ENCODE results near the gene DCHS1.

DNA sequence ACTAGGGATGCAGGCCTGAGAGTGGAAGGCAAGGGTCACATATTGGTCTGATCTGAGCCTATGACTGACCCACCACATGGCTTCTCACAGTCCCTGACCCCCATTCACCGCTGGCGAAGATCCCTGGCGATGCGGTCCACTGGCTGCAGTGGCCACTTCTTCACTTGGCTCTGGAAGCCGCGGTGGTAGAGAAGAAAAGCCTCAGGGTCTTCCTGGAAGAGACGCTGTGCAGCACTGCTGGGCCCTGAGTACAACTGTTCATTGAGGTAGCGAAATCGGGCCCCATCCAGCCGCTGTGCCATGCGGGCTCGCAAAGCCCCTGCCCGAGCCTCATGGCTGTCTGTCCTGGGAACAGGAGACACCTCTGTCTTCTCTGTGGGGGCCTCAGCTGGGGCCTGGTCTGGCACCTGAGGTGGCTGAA lies 54.6 kb downstream of the DCHS1 start:
- TF ChIP-seq POLR2A (IDR thresholded peaks at IDR 0.05): no peak
- no peak for TF ChIP-seq POLR2AphosphoS5 (IDR thresholded peaks at IDR 0.05)
- TF ChIP-seq, protein P1, sequence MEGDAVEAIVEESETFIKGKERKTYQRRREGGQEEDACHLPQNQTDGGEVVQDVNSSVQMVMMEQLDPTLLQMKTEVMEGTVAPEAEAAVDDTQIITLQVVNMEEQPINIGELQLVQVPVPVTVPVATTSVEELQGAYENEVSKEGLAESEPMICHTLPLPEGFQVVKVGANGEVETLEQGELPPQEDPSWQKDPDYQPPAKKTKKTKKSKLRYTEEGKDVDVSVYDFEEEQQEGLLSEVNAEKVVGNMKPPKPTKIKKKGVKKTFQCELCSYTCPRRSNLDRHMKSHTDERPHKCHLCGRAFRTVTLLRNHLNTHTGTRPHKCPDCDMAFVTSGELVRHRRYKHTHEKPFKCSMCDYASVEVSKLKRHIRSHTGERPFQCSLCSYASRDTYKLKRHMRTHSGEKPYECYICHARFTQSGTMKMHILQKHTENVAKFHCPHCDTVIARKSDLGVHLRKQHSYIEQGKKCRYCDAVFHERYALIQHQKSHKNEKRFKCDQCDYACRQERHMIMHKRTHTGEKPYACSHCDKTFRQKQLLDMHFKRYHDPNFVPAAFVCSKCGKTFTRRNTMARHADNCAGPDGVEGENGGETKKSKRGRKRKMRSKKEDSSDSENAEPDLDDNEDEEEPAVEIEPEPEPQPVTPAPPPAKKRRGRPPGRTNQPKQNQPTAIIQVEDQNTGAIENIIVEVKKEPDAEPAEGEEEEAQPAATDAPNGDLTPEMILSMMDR (IDR thresholded peaks at IDR 0.05): no peak
